Neural progenitor cell (in vitro differentiated cells): ENCODE results near the gene GSK3A.

Experiments used
- CTCF ChIP-seq: fragments of 200-600 bp; sonication (generic); IDR thresholded peaks from 2 replicates; pipeline ENCODE4 v1.5.1; 2017; ENCODE audit warnings: antibody characterized with exemption, mild to moderate bottlenecking
- EZH2 ChIP-seq: fragments of 200-600 bp; sonication (generic); IDR thresholded peaks from 2 replicates; pipeline ENCODE4 v1.6.1; 2017; ENCODE audit warnings: antibody characterized with exemption, mild to moderate bottlenecking, moderate library complexity

- peak; percentile 60 for TF ChIP-seq CTCF
- TF ChIP-seq EZH2 = no peak
These were observed 3.9 kb upstream of the GSK3A start for GRCh38 chr19:42246143-42246921.
